GM19463 (cell line): ENCODE results near the gene UGT1A4.

Experiments
- ATAC-seq: cut with Tn5 transposase; IDR thresholded peaks from one replicate; pipeline ENCODE4 v1.9.1; 2021; ENCODE audit warnings: mild to moderate bottlenecking, moderate library complexity; ENCODE audit not compliant: unreplicated experiment

Gene UGT1A4

DNA sequence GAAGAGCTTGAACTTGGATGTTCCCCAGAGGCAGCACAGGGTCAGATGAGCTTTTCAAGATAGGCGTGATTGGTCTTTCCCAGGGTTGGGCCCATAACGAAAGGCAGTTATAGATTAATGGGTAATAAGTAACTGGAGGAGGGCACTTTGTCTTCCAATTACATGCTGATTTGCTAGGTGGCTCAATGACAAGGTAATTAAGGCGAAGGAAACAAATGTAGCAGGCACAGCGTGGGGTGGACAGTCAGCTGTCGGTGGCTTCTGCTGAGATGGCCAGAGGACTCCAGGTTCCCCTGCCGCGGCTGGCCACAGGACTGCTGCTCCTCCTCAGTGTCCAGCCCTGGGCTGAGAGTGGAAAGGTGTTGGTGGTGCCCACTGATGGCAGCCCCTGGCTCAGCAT is at the start of gene UGT1A4:
TSS of gene UGT1A4 (plus strand) at position 185 of the 400 bp plus-strand sequence. CDS start at position 270, 85 bp downstream.
- no peak for ATAC-seq

- ATAC-seq, result no peak
Observed at GRCh38 chr2:233671290-233672161, 47.0 kb upstream of the UGT1A4 start, which contains the start of gene UGT1A9. Gene UGT1A9, plus strand, starts transcription at chr2:233671898. Its CDS starts 37 bp downstream, at chr2:233671935.

DNA sequence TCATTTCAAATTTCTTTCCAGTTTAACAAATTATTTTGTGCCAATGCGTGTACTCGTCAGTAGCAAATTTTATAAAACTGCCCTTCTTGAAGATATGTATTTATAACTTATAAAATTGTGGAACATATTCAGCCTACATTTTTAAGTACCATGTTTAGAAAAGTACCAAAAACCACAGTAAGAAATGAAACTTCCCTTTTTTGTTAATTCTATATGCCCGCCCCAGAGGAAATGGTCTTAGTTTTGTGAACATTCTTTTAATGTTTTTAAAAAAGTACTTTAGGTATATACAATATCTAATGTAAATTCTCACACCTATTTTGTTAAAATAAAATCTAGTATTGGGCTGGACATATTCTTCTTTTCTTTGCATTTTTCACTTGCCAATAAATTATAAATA is 45.6 kb upstream of the UGT1A4 start:
- ATAC-seq, result no peak

DNA sequence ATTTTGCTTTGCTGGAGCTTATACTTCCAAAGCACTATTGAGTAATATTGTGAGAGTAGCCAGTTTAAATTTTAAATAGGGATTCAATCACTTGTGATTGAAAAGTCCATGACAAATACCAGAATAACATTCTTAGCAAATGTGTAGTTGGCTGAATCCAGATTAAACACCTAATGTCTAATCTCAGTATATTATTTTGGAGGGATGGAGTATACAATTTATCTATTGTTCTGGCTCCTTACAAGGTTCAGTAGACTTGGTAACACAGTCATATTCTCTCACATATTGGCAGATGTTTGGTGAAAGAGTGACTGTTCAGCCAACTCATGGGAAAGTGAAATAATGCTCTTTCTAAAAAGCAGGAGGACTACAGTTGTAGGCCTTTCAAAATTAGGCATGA is 44.6 kb upstream of the UGT1A4 start:
- no peak for ATAC-seq

GRCh38 chr2:233674314-233674713 is 44.2 kb upstream of the UGT1A4 start:
- no peak for ATAC-seq

GRCh38 chr2:233674995-233675394 is 43.5 kb upstream of the UGT1A4 start:
- ATAC-seq, result no peak

DNA sequence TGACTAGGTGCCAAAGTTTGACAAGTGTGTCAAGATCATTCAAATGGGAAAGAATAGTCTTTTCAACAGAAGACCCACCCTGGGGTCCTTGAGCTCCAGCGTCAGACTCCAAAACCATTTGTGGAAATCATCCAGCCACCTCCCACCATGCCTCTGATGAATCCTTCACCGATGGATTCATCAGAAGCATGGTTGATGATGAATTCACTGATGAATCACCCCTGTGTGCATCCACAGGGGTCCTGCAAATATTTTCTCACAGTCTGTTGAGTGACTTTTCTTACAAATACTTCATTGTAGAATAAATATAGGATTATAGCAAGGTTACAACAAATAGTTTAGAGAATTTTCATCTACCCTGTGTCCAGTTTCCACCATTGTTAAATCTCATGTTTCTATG is 42.5 kb upstream of the UGT1A4 start:
- no peak for ATAC-seq

DNA sequence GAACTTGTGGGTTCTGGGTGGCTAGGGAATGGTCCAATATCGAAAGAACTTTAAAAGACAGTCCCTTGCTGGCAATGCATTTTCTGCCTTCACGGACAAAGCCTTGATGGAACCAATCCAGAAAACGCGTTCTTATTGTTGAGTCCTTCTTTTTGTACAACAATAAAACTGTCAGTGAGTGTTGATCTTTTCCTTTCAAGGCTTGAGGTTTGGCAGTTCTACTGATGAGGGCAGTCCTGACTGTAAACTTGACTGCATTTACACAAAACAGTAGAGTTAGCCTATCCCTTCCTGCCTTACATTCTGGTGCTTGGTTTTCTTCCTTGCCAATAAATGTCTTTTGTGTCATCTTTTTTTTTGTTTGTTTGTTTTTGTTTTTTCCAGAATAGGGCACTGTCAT is 39.3 kb upstream of the UGT1A4 start:
- ATAC-seq, result no peak

DNA sequence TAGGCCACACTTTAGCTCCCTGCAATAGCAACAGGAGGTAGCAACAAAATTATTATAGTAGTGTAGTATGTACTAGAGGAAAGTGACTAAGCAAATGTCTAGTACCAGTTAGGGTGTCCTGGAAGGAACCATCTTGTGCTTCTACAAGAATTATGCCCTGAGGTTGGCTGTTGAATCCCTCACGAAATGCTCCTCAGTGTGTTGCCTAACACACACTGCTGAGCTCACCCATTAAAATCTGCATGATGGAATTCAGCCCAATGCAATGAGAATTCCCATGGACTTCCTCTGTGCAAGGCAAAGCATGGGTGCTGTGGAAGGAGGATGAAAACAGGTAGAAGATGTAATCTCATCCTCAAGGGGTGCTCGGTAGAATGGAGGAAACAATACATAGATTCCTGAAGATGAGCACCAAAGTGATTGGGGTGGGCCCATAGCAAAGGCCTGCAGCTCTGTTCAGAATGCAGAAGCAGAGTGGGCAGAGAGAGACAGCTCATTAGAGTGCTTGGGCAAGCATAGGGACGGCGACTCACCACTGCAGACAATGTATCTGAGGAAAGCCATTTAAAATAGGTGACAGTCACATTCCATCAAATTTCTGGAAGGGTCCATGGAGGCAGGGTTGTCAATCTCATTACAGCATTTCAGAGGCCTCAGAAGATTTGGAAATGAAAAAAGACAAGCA is 38.0 kb upstream of the UGT1A4 start:
- ATAC-seq, result no peak

GRCh38 chr2:233681521-233682099 is 36.9 kb upstream of the UGT1A4 start, which contains the start of gene UGT1A7:
Gene UGT1A7, plus strand, starts transcription at chr2:233681901. Its CDS starts 37 bp downstream, at chr2:233681938.
- no peak for ATAC-seq

GRCh38 chr2:233684640-233685039 is 33.9 kb upstream of the UGT1A4 start:
- no peak for ATAC-seq

DNA sequence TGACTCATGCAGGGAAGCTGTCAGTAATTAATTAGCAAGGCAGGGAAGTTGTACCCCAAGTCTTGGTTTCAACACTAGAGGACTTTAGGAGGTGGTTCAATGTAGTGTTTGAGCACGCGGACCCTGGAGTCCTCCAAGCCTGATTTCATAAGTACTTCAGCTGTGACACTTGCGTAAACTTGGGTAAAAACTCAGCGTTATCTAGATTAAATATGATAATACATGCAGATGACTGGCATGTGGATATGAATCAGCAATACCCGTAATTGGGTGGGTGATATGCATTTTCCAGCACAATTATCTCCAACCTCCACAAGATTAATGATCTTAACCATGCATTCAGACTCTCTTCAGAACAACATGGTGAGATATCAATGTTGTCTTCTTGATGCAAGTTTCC is 31.6 kb upstream of the UGT1A4 start:
- ATAC-seq, result no peak

GRCh38 chr2:233688341-233688740 is 30.2 kb upstream of the UGT1A4 start:
- ATAC-seq, result no peak

DNA sequence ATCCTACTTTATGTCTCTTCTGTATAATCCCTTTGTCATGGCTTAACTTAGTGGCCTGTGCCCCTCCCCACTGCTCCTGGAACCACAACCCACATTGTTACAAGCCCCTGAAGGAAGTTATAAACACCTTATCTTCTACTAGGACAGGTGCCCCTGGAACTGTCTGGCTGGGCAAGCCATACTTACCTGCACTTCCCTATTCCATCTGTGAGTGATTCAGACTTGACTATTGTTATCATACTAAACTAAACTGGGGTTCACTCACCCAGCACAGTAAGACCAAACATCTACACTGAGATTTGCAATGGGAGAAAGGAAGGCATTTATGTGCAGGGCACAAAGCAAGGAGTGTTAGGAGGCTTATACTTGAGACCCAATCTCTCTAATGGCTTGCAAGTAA is 29.5 kb upstream of the UGT1A4 start:
- ATAC-seq, result no peak

GRCh38 chr2:233689501-233689900 is 29.0 kb upstream of the UGT1A4 start:
- ATAC-seq, result no peak

DNA sequence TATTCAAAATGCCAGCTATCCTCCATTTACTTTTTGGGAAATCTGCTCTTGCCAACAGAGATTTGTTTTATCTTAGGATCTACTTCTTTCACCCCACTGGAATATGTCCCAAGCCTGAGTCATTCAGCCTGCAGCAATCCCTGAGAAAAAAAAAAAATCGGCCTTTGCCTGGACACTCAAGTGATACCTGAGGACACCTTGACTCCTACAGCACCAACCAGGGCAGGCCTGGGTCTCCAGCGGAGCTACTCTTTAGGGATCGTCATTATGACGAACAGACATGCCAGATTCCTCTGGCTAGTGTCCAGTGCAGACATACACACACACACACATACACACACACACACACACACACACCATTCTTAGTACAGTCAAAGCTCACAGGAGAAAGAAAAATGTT is 28.1 kb upstream of the UGT1A4 start:
- no peak for ATAC-seq

GRCh38 chr2:233691443-233692433 is 26.8 kb upstream of the UGT1A4 start:
- no peak for ATAC-seq

DNA sequence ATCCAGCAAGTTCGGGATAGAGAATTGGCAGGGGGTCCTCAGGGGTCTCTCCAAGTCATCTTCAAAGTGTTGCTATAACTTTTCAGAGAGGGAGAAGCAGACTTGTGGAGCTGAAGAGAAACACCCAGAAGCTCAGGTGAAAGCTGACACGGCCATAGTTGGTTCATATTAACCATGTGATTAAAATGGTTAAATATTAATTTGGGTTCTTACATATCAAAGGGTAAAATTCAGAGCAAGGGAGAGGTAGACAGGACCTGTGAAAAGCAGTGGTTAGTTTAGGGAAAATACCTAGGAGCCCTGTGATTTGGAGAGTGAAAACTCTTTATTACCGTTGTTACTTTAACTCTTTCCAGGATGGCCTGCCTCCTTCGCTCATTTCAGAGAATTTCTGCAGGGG is 25.9 kb upstream of the UGT1A4 start, which contains the start of gene UGT1A6:
TSS of gene UGT1A6 (plus strand) at position 243 of the 400 bp plus-strand sequence. CDS start at position 358, 115 bp downstream.
- ATAC-seq, result no peak

DNA sequence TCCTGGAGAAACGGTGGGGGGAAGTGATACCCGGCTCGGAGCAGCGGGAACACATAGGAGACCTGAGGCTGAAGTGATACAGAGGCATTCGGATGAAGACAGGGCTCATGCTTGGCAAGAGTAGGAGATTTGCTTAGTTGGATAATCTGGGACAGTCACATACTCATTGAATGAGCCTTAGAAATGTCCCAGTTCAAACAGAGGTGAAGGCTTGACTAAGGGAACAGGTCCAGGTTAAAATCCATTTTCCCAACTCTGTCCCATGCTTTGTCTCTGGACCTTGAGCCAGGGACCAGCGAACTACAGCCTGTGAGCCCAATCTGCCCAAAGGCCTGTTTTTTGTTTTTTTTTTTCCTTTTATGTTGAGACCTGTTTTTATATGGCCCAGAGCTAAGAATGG is 24.6 kb upstream of the UGT1A4 start:
- ATAC-seq, result no peak

DNA sequence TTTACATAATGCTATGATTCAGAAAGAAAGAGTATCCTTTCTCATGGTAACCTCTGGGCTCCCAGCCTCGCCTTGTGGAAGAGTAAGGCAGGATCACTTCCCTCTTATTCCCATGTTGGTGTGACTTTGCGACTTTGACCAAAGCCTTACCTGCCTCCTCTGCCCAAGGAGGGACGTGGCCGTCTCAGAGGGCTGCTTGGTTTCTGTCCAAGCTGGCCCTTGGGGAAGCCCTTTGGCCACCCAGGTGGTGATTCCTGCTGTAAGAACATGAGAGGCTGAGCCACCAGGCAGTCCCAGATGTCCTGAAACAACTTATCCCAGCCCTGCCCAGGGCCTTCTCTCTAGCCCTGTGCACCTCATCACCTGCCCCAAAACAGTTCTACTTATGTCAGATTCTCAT is 19.8 kb upstream of the UGT1A4 start:
- no peak for ATAC-seq
